GM19238 (cell line): ENCODE results near the gene HHAT.
"Not testable (repeated sequence)": the region's sequence is repeated elsewhere in the genome, so short reads cannot be mapped to it uniquely, and the experiment has no call there.

Experiments used
- DNase-seq: peaks from one replicate; pipeline ENCODE4 v3.0.0; 2011; ENCODE audit warnings: low spot score; ENCODE audit not compliant: insufficient read length

HHAT gene

DNA sequence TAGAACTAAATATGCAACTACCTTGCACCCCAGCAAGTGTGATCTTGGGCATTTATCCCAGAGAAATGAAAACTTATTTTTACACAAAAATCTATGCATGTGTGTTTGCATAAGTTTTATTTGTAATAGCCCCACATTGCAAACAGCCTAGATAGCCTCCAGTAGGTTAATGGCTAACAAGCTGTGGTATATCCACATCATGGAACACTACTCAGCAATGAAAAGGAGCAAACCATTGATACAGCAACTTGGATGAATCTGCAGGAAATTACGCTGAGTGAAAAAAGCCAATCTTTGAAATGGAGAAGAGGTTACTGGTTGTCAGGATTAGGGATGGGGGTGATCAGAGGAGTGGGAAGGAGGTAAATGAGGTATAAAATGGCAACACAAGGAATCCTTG is 67.8 kb downstream of the HHAT start:
- no peak for DNase-seq

DNA sequence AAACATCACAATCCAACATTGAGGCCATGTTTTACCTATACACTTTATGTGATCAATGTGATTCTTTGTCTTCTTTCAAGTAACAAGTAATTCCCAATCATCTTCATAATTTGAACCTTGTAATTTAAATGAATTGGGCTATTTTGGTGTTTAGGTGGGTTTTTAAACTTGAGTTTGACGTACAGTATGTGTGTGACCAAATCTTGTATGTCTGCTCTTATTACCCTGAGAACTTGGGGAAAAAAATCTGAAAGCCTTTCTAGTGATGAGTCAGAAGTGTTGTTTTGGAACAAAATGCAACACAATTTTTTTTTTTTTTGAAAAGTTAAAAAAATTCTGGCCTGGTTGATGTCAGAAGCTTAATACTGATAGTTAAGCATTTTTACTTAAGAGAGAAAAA is 68.5 kb downstream of the HHAT start:
- no peak for DNase-seq

DNA sequence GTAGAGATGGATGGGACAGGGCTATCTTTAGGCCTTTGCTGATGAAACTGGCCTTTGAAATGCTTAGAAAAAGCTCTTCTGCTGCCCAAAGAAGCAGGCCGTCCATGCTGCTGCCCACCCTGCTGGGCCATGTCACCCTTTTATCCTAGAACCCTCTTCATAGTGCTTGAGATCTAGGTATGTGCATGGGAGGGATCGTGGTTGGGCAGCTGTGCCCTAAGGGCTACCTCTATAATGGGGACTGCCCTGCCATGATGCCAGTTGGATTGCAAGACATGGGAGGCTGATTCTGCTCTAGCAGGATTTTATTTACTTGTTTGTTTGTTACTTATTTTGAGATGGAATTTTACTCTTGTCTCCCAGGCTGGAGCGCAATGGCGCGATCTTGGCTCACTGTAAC is 69.0 kb downstream of the HHAT start:
- DNase-seq, result no peak

DNA sequence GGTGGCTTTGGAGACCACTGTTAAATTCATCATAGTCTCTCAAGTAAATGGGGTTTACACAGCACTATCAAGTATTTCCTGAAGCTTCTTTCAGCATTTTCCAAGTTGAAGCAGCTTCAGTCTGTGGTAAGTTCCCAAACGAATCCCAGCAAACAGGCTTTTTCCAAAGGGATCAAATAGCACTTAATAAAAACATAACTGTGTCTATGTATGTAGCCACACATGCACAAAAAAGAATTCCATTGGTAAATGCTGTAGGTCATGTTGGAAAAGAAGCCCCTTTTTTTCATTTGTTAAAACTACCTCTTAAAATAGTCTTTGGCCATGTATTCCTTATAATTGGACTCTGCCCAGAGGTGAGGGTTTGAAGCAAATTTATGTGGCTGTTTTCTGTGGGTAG is 69.8 kb downstream of the HHAT start:
- no peak for DNase-seq

DNA sequence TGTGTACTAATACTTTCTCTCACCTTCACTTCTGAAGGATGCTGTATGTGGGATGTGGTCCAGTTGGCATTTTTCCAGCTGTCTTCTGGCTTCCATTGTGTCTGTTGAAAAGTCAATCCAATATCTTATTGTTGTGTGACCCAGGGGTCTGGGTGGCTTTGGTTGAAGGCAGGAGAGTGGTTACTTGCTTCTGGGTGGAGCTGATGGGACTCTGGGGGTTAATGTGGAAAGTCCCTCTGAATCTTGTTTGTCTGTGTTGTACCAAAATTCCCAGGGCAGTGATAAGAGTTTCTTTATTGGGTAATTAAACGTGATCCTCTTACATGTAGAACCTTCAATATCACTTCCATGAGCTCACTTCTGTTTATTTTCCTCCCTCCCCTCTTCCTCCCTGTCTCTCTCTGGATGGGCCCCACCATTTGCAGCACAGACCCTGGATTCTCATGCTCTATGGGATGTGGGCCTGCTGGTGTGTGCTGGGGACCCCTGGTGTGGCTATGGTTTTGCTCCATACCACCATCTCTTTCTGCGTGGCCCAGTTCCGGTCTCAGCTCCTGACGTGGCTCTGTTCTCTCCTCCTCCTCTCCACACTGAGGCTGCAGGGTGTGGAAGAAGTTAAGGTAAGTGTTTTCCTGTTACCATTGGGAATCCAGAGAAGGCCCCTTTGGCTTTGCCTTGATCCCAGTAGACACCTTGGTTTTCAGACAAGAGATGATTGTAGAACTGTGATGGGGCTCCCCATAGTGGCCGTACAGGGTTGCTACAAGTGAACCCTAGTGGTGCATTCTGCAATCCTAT is 71.5 kb downstream of the HHAT start:
- DNase-seq, result peak; percentile 23

DNA sequence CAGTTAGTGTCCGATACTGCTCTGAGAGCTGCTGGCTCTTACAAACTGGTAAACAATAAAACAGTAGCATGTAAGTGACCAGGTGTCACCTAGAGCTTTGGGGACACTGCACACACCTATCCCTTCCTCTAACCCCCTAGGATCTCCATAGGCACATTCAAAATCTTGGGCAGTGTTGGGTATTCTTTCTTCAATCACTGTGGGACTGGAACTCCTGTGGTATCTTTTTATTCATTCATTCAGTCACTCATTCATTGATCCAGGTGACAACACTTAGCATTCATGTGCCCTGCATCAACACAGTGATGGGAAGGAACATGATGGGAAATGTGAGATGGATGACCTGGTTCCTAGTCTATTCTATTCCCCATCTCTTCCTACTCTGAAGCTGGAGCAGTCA is 73.9 kb downstream of the HHAT start:
- DNase-seq, result no peak

DNA sequence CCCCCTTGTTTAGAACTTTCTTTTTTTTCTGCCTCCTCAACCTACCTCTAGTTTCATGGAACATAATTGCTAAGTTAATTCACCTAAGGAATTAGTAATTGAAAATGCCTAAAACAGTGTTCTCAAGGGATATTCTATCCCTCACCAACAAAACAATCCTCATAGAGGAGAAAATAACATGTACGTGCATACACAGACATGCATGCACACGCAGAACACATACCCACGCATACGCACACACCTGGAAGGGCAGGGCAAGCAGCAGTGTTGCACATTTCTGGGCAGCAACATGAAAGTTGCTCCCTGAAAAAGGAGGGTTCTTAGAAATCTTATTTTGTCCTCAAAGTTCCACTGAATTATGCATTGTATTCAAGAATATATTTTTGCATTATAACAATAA is 76.6 kb downstream of the HHAT start:
- DNase-seq, result no peak

DNA sequence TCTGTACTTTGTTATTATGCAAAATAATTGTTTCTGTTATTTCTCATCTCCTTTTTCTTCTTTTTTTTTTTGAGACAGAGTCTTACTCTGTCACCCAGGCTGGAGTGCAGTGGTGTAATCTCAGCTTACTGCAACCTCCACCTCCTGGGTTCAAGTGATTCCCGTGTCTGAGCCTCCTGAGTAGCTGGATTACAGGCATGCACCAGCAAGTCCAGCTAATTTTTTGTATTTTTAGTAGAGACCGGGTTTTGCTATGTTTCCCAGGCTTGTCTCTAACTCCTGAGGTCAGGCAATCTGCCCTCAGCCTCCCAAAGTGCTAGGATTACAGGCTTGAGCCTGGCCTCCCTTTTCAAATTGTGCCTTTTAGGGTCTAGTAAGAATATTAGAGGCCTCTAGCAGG is 77.6 kb downstream of the HHAT start:
- DNase-seq, result not testable (repeated sequence)

DNA sequence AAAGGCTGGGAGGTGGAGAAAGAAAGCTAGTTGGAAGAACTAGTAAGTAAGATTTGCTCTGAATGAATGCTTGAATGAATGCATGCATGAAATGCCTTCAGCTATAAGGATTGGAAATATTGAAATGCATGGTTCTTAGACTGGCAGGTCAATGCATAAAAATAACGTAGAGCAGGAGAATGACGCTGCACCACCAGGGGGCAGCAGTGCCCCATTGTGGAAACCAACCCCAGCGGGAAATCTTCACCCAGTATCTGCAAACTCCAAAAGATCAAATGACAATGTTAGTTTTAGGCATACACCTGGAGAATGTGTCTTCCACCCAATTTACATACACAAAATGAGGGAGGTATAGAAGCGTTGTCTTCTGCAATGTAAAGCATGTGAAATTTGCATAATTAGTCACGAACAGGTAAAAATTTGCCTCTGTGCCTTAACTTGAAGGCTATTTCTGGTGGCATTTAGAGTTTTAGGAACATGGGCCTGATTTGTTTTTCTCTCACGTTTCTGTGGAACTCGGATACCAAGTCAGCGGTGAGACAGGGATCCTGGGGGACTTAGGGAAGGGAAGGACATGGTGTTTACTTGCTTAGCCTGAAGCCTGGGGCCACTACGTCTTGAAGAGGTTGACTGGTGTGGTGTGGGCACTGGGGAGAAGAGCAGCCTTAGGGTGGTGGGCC is 78.6 kb downstream of the HHAT start:
- DNase-seq, result peak; percentile 36

DNA sequence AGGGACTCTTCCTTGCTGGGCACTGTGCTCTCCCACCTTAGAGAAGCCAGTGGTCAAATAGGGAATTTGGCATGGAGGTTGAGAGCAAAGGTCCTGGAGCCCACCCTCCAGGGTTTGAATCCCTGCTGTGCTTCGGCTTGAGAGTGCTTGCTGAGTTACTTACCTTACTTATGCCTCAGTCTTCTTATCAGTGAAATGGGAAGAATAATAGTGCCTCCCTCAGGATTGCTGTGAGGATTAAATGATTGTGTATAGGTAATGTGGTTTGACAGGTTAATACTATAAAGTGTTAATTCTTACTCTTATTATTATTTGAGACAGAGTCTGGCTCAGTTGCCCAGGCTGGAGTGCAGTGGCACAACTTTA is 79.2 kb downstream of the HHAT start:
- DNase-seq, result no peak

DNA sequence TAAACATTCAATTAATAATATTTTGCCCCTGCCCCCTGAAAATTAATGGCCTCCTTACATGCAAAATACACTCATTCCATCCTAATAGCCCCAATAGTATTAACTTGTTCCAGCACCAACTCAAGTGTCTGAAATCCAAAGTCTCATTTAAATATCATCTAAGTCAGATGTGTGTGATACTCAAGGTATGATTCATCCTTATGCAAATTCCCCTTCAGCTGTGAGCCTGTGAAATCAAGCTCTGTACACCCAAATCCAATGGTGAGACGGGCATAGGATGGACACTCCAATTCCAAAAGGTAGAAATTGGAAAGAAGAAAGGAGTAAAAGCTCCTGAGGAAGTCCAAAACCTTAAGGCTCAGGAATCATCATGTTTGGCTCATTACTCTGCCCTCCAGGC is 83.5 kb downstream of the HHAT start:
- no peak for DNase-seq

DNA sequence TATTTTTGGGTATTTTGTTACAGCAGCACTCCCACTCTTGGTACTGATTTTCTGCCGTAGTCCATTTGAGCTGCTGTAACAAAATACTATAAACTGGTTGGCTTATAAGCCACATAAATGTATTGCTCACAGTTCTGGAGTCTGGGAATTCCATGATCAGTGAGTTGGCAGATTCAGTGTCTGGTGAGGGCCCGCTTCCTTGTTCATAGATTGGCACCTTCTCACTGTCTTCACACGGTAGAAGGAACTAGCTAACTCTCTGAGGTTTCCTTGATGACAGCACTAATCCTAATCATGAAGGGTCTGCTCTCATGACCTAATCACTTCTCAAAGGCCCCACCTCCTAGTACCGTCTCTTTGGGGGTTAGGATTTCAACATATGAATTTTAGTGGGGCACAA is 85.2 kb downstream of the HHAT start:
- no peak for DNase-seq

DNA sequence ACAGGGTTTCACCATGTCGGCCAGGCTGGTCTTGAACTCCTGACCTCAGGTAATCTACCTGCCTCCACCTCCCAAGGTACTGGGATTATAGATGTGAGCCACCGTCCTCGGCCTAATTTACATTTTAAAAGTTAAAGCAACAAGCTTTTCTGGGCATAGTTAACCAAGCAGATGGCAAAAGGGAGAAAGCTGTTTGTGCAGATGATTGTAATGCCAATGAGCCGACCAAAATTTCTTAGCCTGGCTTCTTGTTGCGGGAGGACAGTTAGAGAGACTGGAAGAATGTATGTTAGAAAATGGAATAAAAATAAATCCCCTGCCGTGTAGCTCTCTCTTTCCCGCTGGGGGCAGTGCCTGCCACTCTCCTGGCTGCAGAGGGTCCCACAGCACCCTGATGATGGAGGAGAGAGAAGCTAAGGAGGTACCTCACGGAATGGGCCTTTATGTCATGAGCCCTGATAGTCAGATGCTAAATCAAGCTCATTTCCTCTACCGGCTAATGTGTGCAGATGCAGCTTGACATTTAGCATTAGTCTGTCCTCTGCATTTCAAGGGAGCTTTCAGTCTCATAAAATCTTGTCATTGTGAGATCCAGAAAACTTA is 87.2 kb downstream of the HHAT start:
- DNase-seq, result no peak

DNA sequence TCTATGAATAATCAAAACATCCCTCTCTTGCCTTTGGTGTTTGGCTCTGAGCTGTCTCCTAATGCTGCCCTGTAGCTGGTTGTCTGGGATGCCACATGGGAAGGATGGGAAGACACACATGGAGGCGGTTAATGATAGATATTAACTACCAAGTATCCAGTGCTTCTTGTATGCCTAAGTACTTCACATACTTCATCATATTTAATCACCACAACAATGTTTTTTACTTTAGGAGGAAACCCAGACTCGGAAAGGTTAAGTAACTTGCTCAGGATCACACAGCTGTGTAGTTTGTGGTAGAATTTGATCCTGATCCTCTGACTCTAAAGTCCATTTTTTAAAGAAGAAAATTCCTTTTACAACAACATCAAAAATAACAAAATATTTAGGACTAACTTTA is 88.0 kb downstream of the HHAT start:
- DNase-seq, result no peak

DNA sequence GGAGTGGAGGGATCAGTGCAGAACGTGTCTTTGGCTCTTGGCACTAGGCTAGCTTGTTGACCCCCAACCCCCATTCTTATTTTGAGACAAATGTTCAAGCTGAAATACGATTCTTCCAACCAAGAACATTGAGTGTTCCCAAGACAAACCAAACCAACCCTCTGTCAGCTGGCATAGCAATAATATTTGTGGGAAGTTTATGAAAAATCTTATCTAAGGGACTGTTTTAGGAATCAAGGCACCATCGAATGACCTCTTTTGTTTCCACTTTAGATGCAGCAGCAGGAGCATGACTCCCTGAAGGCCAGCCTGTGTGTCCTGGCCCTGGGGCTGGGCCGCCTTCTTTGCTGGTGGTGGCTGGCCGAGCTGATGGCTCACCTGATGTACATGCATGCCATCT is 89.2 kb downstream of the HHAT start:
- DNase-seq, result no peak

DNA sequence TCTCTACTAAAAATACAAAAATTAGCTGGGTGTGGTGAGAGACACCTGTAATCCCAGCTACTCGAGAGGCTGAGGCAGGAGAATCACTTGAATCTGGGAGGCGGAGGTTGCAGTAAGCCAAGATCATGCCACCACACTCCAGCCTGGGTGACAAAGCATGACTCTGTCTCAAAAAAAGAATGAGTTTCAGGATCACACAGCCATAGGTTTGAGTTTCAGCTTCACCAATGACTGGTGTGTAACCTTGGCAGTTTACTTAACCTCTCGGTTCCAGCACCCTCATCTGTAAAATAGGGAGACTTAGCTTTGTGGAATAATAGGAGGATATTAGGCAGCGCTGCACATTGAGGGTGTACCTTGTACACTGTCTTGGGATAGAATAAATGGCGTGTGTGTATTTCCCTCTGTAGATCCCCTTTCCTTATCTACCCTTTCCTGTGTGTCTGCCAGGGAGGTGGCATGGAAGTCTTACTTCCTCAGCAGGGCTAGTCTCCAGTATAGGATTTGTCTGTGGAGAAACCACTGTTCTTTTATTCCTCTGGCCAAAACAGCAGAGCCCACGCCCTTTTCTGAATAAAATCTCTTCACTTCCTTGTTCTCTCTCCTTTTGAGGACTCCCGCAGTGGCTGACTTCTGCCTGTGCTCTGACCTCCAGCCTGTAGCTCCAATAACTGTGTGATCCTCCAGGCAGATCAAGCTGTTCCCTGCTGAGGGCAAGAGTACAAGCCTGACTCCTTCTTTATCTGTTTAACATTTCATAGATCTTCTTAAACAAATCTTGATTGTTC is 90.4 kb downstream of the HHAT start:
- DNase-seq, result no peak

DNA sequence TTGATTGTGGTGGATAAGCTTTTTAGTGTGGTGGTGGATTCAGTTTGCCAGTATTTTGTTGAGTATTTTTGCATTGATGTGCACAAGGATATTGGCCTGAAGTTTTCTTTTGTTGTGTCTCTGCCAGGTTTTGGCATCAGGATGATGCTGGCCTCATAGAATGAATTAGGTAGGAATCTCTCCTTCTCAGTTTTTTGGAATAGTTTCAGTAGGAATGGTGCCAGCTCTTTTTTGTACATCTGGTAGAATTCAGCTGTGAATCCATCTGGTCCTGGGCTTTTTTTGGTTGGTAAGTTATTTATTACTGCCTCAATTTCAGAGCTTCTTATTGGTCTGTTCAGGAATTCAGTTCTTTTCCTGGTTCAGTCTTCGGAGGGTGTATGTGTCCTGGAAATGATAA is 98.0 kb downstream of the HHAT start:
- not testable (repeated sequence) for DNase-seq

DNA sequence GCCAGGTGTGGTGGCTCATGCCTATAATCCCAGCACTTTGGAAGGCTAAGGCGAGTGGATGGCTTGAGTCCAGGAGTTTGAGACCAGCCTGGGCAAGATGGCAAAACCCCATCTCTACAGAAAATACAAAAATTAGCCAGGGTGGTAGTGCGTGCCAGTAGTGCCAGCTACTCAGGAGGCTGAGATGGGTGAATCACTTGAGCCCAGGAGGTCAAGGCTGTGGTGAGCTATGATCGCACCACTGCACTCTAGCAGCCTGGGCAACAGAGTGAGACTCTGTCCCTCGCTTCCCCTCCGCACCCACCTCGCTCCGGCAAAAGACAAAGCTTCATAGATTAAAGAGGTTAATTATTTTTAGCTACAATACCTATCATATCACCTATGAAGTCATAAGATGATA is 100.0 kb downstream of the HHAT start:
- DNase-seq, result no peak

DNA sequence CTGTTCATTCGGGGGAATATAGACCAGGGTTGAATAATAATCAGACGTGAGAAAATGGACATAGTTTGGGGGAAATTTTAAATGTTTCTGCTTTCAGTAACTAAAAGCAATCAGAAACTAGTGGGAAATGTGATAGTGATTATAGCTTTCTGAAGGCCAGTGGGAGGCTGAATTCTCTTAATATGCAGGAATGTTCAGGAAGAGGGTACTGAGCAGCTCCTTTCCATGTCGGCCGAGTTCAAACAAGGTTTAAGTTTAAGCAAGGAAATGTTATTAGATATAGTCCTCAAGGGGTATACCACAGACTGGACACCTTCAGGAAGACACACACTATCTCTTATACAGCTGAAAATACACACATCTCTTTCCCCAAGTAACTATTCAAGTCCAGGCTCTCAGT is 105.5 kb downstream of the HHAT start:
- no peak for DNase-seq

DNA sequence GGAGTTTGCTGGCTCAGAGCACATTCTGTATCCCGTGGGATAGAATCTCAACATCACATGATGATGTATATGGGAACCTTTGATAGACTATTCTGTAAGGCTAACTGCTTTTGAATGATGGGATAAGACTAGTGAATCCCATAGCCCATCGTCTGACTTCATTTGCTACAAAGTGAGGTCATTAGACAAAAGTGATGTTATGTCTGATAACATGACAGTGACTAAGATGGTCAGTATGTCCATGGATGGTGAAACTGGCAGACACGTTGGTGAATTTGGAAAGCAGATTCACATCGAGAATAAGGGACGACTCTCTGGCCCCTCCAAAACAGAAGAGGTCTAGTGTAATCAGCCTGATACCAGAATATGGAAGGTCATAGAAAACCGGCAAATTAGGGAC is 108.4 kb downstream of the HHAT start:
- no peak for DNase-seq

DNA sequence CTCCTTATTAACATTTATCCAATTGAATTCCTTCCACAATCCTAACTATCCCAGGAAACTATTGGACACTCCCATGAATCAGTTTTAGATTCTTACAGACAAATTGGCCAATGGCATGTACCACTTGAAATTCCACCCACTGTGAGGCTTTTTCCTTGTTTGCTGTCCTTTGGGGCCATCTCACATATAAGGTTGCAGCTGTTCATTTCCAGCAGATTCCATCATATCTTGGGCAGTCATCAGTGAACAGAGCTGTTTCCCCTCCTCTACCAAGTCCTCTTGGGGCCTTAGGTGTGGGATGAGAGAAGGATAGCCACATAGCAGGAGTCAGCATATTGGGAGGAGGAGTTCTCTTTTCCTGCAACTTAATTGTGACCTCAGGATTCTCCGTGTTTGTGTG is 109.1 kb downstream of the HHAT start:
- DNase-seq, result no peak
